ENCODE measurements around the gene SOD2. TPM values are rescaled to one million over a fixed set of nuclear protein-coding genes. Genes with fewer than 3 reads are reported as not detected.
"Not testable (repeated sequence)": the region's sequence is repeated elsewhere in the genome, so short reads cannot be mapped to it uniquely, and the experiment has no call there.

The SOD2 gene
- total RNA-seq, 1 donor from 2014 or later = 64.0 TPM

- no peak overlapping the region for H3K27ac Mint-ChIP-seq (ENCODE audit: unreplicated experiment)
- no peak overlapping the region for H3K4me3 Mint-ChIP-seq (ENCODE audit: unreplicated experiment)
- peaks cover 9% of the 10 kb centered on the region for H3K36me3 Mint-ChIP-seq (ENCODE audit: low read depth, unreplicated experiment)
- Histone ChIP-seq H3K4me3 (ENCODE audit: insufficient read depth, low read depth, low read length) (no peak overlapping the region), H3K9me3 (ENCODE audit: insufficient read depth, low read depth, low read length) (no peaks in the 10 kb centered on the region), H3K79me2 (ENCODE audit: insufficient read depth, low read length) (no peaks in the 10 kb centered on the region), H4K20me1 (ENCODE audit: insufficient read depth, low read length) (no peaks in the 10 kb centered on the region), H3K4me1 (ENCODE audit: insufficient read depth, low read length) (no peaks in the 10 kb centered on the region), H3K27ac (ENCODE audit: low read depth, low read length) (no peak overlapping the region), H2AFZ (ENCODE audit: low read depth, low read length) (no peak overlapping the region), H3K9ac (ENCODE audit: low read length) (no peak overlapping the region), H3K36me3 (ENCODE audit: insufficient read depth, low read length) (no peaks in the 10 kb centered on the region), H3K4me2 (ENCODE audit: low read length) (no peak overlapping the region), H3K27me3 (ENCODE audit: insufficient read depth, low read length) (no peaks in the 10 kb centered on the region)
- FAIRE-seq = no peak
- peaks cover 6% of the 10 kb centered on the region for H3K9me3 Mint-ChIP-seq (ENCODE audit: unreplicated experiment)
- no peaks in the 10 kb centered on the region for H3K27me3 Mint-ChIP-seq (ENCODE audit: low read depth, unreplicated experiment)
- no peak for DNase-seq (ENCODE audit: low read depth)
- TF ChIP-seq CTCF (IDR thresholded peaks at IDR 0.05; ENCODE audit: insufficient read depth, low read depth, low read length) (no peak), EZH2 (IDR thresholded peaks at IDR 0.05; ENCODE audit: insufficient read depth, low read length) (no peak)
- H3K4me1 Mint-ChIP-seq (ENCODE audit: low read depth, unreplicated experiment) = peaks cover 8% of the 10 kb centered on the region
Observed at GRCh38 chr6:159677506-159678165, 15.4 kb downstream of the SOD2 start.

GRCh38 chr6:159676890-159677505 lies 16.0 kb downstream of the SOD2 start:
- peaks cover 8% of the 10 kb centered on the region for H3K4me1 Mint-ChIP-seq (ENCODE audit: low read depth, unreplicated experiment)
- no peak overlapping the region for H3K4me3 Mint-ChIP-seq (ENCODE audit: unreplicated experiment)
- H3K9me3 Mint-ChIP-seq (ENCODE audit: unreplicated experiment) = peaks cover 6% of the 10 kb centered on the region
- H3K27ac Mint-ChIP-seq (ENCODE audit: unreplicated experiment) = no peak overlapping the region
- H3K4me2 ChIP-seq (ENCODE audit: low read length) = no peak overlapping the region
- H3K36me3 ChIP-seq (ENCODE audit: insufficient read depth, low read length) = no peaks in the 10 kb centered on the region
- no peak overlapping the region for H3K9ac ChIP-seq (ENCODE audit: low read length)
- H3K79me2 ChIP-seq (ENCODE audit: insufficient read depth, low read length) = no peaks in the 10 kb centered on the region
- no peaks in the 10 kb centered on the region for H3K27me3 Mint-ChIP-seq (ENCODE audit: low read depth, unreplicated experiment)
- TF ChIP-seq EZH2 (IDR thresholded peaks at IDR 0.05; ENCODE audit: insufficient read depth, low read length) (no peak), CTCF (IDR thresholded peaks at IDR 0.05; ENCODE audit: insufficient read depth, low read depth, low read length) (no peak)
- no peaks in the 10 kb centered on the region for H3K9me3 ChIP-seq (ENCODE audit: insufficient read depth, low read depth, low read length)
- H3K4me1 ChIP-seq (ENCODE audit: insufficient read depth, low read length) = no peaks in the 10 kb centered on the region
- H3K27me3 ChIP-seq (ENCODE audit: insufficient read depth, low read length) = no peaks in the 10 kb centered on the region
- no peaks in the 10 kb centered on the region for H4K20me1 ChIP-seq (ENCODE audit: insufficient read depth, low read length)
- FAIRE-seq = no peak
- no peak overlapping the region for H3K27ac ChIP-seq (ENCODE audit: low read depth, low read length)
- no peak overlapping the region for H2AFZ ChIP-seq (ENCODE audit: low read depth, low read length)
- no peak for DNase-seq (ENCODE audit: low read depth)
- no peak overlapping the region for H3K4me3 ChIP-seq (ENCODE audit: insufficient read depth, low read depth, low read length)
- peaks cover 10% of the 10 kb centered on the region for H3K36me3 Mint-ChIP-seq (ENCODE audit: low read depth, unreplicated experiment)

- not testable (repeated sequence) for H2AFZ ChIP-seq (ENCODE audit: low read depth, low read length); H3K27me3 Mint-ChIP-seq (ENCODE audit: low read depth, unreplicated experiment); H3K4me3 Mint-ChIP-seq (ENCODE audit: unreplicated experiment); DNase-seq (ENCODE audit: low read depth); H3K36me3 ChIP-seq (ENCODE audit: insufficient read depth, low read length); H3K27ac Mint-ChIP-seq (ENCODE audit: unreplicated experiment); FAIRE-seq; H3K4me3 ChIP-seq (ENCODE audit: insufficient read depth, low read depth, low read length); H3K9ac ChIP-seq (ENCODE audit: low read length); H3K27ac ChIP-seq (ENCODE audit: low read depth, low read length); H3K4me1 ChIP-seq (ENCODE audit: insufficient read depth, low read length); H3K4me1 Mint-ChIP-seq (ENCODE audit: low read depth, unreplicated experiment); H3K4me2 ChIP-seq (ENCODE audit: low read length); H3K9me3 Mint-ChIP-seq (ENCODE audit: unreplicated experiment); H3K9me3 ChIP-seq (ENCODE audit: insufficient read depth, low read depth, low read length); H4K20me1 ChIP-seq (ENCODE audit: insufficient read depth, low read length); H3K79me2 ChIP-seq (ENCODE audit: insufficient read depth, low read length); H3K27me3 ChIP-seq (ENCODE audit: insufficient read depth, low read length)
- H3K36me3 Mint-ChIP-seq (ENCODE audit: low read depth, unreplicated experiment) = peaks cover 12% of the 10 kb centered on the region
Observed at GRCh38 chr6:159676236-159676635, 16.8 kb downstream of the SOD2 start.

Measured in astrocyte (in vitro differentiated cells and primary cell).